GM18868 (cell line): Measurements from ENCODE around the gene CYP26A1.

Experiments used
- ATAC-seq: cut with Tn5 transposase; IDR thresholded peaks from one replicate; pipeline ENCODE4 v1.9.1; 2021; ENCODE audit warnings: mild to moderate bottlenecking, moderate library complexity; ENCODE audit not compliant: unreplicated experiment

The CYP26A1 gene

DNA sequence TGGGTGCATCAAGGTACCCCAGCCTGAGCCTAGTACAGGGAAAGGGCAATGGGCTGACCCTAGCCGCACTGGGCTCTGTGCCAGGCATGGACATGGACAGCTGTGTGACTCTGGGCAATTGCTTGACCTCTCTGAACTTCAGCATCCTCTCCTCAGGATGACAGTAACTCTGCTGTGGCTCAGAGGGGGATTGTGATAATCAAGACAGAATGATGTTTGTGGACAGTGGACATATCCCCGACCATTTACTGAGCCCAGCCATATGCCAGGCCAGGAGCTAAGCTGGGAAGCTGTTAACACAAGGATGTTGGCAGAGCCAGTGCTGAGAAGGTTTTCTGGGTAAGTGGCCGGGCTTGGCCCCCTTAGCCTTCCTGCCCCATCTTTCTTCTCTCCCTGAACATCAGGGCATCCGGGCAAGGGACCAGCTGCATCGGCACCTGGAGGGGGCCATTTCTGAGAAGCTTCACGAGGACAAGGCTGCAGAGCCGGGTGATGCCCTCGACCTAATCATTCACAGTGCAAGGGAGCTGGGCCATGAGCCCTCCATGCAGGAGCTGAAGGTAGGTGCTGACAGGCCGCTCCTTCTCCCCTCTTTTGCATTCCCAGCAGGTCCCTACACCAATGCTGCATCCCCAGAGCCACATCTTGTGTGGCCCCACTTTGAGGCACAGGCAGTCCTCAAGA is 9.6 kb upstream of the CYP26A1 start:
- ATAC-seq, result no peak

DNA sequence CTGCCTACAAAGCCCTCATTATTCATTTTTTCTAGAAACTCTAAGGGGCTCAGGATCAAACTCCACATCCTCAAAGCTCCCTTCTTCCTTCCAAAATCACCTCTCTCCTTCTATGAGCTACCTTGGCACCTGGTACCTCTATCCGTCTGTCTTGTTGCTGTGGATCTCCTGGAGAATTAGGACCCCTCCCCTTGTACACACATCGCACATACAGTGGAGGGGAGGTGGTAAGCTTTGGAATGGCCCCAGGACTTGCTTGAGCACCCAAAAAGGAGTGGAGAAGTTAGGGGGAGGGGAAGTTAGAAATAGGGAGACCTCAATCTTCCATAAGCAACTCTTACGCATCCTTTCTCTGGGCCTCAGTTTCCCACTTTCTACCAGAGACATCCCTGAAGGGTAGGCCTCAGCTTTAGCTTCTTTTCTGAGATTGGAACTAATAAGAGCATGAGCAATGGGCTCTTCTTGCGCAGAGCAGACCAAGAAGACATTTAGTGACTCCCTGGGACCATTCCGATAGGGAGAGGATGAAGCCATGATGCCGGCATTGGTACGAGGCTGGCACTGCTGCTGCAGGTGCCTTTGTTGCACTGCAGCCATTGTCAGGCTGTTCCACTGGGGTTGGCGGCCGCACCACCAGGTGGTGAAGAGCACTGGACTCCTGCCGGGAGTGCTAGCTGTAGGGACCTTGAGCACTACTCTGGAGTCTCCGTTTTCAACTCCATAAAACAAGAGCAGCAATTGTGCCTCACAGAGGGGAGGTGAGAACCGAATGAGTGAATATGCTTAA is 8.6 kb upstream of the CYP26A1 start:
- no peak for ATAC-seq

GRCh38 chr10:93065675-93066543 is 7.8 kb upstream of the CYP26A1 start:
- ATAC-seq, result no peak

GRCh38 chr10:93066544-93066913 is 7.2 kb upstream of the CYP26A1 start:
- no peak for ATAC-seq

- no peak for ATAC-seq
Observed at GRCh38 chr10:93067443-93068365, 6.0 kb upstream of the CYP26A1 start.

- no peak for ATAC-seq
Observed at GRCh38 chr10:93068411-93069244, 5.1 kb upstream of the CYP26A1 start.

- no peak for ATAC-seq
Observed at GRCh38 chr10:93069245-93069561, 4.5 kb upstream of the CYP26A1 start.

DNA sequence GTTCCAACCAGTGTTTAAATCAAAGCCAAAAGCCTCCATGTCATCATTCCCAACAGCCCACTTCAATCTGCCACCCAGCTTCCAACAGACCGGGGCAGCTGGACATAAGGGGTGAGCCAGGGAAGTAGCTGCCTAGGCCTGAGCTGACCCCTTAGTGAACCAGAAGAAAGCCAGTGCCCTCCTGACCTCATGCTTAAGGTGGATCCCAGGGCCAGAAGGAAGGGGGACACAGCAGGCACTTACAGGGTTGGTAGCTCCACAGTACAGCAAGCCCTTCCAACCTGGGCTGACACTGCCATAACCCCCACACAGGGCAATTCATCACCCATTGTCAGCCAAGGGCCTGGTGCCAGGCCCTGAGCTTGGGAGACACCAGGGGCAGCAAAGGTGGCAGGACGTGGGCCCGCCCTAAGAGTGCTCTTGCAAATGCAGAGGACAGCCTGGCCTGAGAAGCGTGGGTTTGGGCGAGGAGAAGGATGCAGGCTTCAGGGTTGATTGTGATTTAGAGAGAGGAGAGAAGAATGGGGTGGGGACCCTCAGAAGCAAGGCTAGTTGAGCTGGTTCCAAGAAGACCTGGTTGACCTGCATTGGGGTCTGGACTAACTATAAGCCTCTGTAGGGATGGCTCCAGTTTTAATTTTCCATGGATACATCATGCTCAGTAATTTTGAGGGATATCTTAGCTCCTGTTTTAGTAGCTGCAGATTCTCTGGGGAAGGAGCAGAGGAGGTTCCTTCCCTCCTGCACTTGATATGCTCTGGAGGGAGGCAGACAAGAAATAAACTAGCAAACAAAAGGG is 3.1 kb upstream of the CYP26A1 start:
- ATAC-seq, result no peak

DNA sequence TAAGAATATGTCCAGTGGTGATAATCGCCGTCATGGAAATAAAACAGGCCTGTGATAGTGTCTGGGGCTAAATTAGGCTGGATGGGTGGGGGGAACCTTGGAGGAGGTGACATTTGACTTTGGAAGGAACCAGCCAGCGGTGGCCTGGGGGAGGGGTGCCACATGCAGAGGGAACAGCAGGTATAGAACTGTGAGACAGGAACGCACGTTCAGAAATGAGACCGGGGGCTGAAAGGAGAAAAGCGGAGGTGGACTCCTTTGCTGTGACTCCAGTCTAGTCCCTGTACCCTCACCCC is 2.6 kb upstream of the CYP26A1 start:
- no peak for ATAC-seq

- no peak for ATAC-seq
Observed at GRCh38 chr10:93071674-93072224, 1.9 kb upstream of the CYP26A1 start.

DNA sequence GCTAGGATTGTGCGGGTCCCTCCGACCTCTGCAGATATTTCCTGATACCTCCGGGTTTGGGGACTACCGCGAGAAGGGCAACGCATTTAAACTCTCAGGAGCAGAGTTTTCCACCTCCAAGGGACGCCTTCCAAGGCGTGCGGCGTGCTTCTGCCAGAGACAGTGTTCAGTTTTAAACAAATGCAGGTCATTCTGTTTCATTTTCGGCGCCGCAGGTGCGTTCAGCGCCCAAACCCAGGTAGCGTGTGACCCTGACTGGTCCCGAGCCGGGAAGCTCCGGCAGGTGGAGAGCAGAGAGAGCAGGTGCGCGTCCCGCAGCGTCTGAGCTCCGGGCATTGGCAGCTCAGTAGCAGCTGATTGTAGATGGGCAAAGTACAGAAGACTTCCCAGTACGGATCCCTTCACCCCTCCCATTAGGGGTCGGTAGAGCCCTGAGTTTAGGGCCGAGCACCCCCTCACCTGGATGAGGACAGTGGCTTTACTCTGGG is 1.4 kb upstream of the CYP26A1 start:
- ATAC-seq, result no peak

GRCh38 chr10:93072713-93073538 is 767 bp upstream of the CYP26A1 start:
- ATAC-seq, result no peak

GRCh38 chr10:93074147-93074596 is 479 bp downstream of the CYP26A1 start:
- ATAC-seq, result no peak

DNA sequence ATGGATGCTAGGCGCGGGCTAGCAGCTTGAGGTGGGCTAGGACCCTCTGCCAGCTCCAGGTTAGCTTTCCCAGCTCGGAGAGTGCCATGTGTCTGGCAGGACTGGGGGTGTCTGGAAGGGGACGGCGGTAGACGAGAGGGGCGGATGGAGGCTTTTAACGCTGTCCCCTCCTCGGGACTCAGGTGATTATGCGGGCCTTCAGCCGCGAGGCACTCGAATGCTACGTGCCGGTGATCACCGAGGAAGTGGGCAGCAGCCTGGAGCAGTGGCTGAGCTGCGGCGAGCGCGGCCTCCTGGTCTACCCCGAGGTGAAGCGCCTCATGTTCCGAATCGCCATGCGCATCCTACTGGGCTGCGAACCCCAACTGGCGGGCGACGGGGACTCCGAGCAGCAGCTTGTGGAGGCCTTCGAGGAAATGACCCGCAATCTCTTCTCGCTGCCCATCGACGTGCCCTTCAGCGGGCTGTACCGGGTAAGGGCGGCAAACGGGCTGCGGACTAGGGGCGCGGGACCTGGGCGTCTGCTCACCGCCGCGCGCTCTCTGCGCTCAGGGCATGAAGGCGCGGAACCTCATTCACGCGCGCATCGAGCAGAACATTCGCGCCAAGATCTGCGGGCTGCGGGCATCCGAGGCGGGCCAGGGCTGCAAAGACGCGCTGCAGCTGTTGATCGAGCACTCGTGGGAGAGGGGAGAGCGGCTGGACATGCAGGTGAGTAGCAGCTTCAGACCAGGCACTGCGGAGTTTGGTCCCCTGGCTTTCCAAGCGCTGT is 1.1 kb downstream of the CYP26A1 start:
- ATAC-seq, result no peak

GRCh38 chr10:93075369-93076221 is 1.9 kb downstream of the CYP26A1 start:
- ATAC-seq, result peak; percentile 55

GRCh38 chr10:93076871-93077270 is 3.2 kb downstream of the CYP26A1 start:
- ATAC-seq, result no peak
